ENCODE data around the gene SPATA7.

DNA sequence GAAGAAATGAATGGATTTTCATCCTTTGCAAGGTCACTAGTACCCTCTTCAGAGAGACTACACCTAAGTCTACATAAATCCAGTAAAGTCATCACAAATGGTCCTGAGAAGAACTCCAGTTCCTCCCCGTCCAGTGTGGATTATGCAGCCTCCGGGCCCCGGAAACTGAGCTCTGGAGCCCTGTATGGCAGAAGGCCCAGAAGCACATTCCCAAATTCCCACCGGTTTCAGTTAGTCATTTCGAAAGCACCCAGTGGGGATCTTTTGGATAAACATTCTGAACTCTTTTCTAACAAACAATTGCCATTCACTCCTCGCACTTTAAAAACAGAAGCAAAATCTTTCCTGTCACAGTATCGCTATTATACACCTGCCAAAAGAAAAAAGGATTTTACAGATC is 40.8 kb downstream of the SPATA7 start:
- TF ChIP-seq POLR2A (IDR thresholded peaks at IDR 0.05) = no peak
- TF ChIP-seq CTCF (IDR thresholded peaks at IDR 0.05) = no peak

Measured in body of pancreas (tissue), 4 donors.